ENCODE measurements around the gene KRTAP21-1.
A peak's percentile ranks its signal among the peaks of the same experiment; 100 is the strongest.
"Not testable (repeated sequence)": the region's sequence is repeated elsewhere in the genome, so short reads cannot be mapped to it uniquely, and the experiment has no call there.

KRTAP21-1 gene

DNA sequence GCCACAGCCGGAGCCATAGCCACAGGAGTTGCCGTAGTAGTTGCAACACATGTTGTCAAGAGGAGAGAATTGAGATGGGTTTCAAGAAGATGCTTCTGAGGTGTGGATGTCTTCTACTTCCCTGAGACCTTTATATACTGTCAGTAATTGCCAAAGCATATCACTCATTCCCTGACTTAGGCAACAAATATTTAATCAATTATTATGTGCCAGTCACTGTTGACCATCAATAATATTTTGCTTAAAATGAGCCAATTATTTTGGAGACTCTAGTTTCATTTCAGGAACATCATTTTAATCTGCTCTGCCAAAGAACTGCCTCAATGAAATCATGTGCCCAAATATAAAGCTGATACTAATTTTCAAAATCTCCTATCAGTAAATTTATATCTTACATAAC lies at the start of gene KRTAP21-1:
TSS of gene KRTAP21-1 (minus strand) at position 101 of the 400 bp plus-strand sequence. CDS start at position 51, 50 bp downstream.
- H3K27ac ChIP-seq; POLR2A ChIA-PET (ENCODE audit: low non-redundant PET); DNase-seq (ENCODE audit: low spot score); CTCF ChIA-PET: not testable (repeated sequence)

DNA sequence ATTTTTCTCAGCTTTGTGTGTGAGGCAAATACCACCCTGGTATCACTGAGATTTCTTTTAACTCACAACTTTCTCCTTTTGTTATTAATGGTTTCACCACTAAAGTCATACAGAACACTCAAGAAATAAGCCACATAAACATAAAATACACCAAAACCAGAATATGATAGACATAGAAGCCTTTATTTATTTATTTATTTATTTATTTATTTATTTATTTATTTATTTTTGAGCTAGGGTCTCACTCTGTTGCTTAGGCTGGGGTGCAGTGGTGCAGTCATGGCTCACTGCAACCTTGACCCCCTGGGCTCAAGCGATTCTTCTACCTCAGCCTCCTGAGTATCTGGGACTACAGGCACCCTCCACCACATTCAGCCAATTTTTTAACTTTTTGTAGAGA lies 45.4 kb upstream of the KRTAP21-1 start:
- DNase-seq (ENCODE audit: low spot score): no peak
- H3K27ac ChIP-seq: no peak overlapping the region
- CTCF ChIA-PET: no interaction called here
- POLR2A ChIA-PET (ENCODE audit: low non-redundant PET): no interaction called here
- TF ChIP-seq, protein P1, sequence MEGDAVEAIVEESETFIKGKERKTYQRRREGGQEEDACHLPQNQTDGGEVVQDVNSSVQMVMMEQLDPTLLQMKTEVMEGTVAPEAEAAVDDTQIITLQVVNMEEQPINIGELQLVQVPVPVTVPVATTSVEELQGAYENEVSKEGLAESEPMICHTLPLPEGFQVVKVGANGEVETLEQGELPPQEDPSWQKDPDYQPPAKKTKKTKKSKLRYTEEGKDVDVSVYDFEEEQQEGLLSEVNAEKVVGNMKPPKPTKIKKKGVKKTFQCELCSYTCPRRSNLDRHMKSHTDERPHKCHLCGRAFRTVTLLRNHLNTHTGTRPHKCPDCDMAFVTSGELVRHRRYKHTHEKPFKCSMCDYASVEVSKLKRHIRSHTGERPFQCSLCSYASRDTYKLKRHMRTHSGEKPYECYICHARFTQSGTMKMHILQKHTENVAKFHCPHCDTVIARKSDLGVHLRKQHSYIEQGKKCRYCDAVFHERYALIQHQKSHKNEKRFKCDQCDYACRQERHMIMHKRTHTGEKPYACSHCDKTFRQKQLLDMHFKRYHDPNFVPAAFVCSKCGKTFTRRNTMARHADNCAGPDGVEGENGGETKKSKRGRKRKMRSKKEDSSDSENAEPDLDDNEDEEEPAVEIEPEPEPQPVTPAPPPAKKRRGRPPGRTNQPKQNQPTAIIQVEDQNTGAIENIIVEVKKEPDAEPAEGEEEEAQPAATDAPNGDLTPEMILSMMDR (conservative IDR thresholded peaks at IDR 0.05; ENCODE audit: low read depth): no peak

DNA sequence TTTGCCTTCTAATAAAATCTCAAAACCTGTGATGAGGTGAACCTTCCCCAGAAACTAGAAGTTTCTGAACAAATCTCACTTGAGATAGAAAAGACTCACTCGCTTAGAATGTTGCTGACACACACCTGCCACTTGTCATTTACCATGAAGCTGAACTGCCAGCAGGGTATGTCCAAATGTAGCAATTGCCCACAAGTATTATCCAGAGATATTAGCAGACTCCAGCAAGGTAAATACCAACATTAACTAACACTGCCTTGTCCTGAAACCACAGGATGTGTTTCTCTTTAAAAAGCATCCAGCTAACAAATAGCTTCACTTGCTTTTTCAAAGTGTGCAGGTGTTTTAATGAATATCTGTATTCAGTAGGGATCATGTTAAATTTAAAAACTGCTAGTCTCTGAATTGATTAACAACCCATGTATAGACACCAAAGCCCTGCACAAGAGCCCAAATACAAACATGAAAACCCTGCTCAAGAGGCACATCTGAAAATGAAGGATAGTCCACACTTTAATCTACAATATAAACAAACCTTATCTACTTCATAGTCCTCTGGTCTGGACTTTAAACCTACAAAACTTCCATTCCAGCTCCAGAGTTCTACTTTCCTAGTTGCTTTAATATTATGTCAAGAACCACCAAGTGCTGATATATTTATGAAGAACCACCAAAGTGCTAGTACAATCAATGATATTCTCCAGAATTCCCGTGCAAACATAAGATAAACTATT lies 38.5 kb upstream of the KRTAP21-1 start:
- POLR2A ChIA-PET (ENCODE audit: low non-redundant PET): no interaction called here
- CTCF ChIA-PET: no interaction called here
- TF ChIP-seq, protein P1 (conservative IDR thresholded peaks at IDR 0.05; ENCODE audit: low read depth): no peak
- no peak for DNase-seq (ENCODE audit: low spot score)
- H3K27ac ChIP-seq: no peak overlapping the region

DNA sequence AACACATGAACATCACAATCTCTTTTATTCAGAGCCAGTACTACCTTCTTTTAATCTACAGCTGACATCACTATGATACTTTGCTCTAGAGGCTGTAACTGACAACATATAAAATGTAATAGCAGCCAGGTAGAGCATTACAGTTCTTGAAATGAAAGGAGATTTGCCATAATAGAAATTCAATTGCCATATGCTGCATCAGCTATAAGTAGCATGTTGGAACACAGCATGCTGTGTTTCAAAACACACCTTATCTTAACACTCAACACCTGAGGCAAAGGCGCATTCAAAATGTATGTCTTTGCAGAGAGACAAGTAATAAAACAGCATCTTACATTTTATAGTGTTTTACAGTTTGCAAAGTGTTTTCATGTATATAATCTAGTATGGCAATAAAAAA lies 24.0 kb upstream of the KRTAP21-1 start:
- no peak overlapping the region for H3K27ac ChIP-seq
- DNase-seq (ENCODE audit: low spot score): no peak
- TF ChIP-seq, protein P1 (conservative IDR thresholded peaks at IDR 0.05; ENCODE audit: low read depth): no peak
- CTCF ChIA-PET: no interaction called here
- POLR2A ChIA-PET (ENCODE audit: low non-redundant PET): no interaction called here

DNA sequence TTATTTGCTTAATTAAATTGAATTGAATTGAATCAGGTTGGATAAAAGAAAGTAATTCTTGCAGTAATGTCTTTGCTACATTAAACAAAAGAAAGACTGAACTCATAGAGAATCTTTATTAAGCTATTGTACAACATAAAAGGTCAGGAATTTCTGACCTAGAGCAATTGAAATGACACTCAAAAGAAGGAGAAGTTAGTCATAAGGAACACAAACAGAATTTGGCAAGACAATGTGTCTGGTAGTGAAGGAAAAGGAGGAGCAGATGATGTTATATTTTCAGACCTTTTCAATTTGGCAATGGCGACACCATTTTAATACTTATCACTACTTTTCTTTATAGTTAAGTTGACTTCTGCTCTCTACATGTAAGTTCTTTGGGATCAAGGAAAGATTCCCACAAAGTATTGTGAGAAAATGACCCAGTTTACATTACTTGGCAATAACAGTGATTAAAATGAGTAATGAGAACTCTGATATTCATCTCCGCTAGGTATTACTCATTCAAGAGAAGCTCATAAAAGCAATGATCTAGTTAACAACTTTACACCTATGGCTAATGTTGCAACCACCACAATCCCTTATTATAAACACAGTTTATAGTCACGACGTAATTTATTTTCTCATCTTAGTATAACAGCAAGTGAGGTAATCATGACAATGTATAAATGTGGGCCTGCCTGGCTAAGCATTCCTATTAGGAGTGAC lies 14.7 kb upstream of the KRTAP21-1 start:
- CTCF ChIA-PET: interaction anchor here (0.5 kb wide), 1 partner anchor 352 kb away, joined by 4 read pairs; no protein-coding TSS in a partner anchor
- TF ChIP-seq, protein P1 (conservative IDR thresholded peaks at IDR 0.05; ENCODE audit: low read depth): no peak
- peak; percentile 57 for DNase-seq (ENCODE audit: low spot score)
- no peak overlapping the region for H3K27ac ChIP-seq
- POLR2A ChIA-PET (ENCODE audit: low non-redundant PET): no interaction called here

DNA sequence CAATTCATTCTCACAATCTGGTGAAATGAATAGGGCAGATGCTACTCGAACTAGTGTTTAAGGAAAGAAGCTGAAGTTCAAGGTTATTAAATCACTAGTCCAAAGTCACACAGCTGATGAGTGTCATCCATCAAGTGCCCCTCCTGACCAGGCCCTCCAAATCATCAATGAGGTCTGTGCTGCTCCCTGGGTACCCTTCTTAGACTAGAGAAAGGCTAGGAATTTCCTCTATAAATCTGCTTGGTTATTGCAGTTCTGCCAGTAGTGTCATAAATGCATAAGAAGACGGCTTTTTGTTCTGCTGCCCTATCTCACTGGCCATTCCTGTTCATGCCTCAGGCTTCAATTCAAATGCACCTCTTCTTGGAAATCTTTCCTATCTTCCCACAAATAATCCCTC lies 5.5 kb upstream of the KRTAP21-1 start:
- CTCF ChIA-PET: no interaction called here
- H3K27ac ChIP-seq: no peak overlapping the region

More for the DNA sequence above, 5.5 kb upstream of the KRTAP21-1 start:
- POLR2A ChIA-PET (ENCODE audit: low non-redundant PET): no interaction called here
- TF ChIP-seq, protein P1 (conservative IDR thresholded peaks at IDR 0.05; ENCODE audit: low read depth): no peak
- no peak for DNase-seq (ENCODE audit: low spot score)
